ENCODE measurements around the gene OBP2A. TPM values are rescaled to one million over a fixed set of nuclear protein-coding genes. Genes with fewer than 3 reads are reported as not detected.

Gene OBP2A
- total RNA-seq, 4 donors from 2014 or later, result not detected

- Histone ChIP-seq H3K27ac (no peak overlapping the region), H3K4me1 (no peaks in the 10 kb centered on the region), H3K27me3 (no peaks in the 10 kb centered on the region), H3K36me3 (no peaks in the 10 kb centered on the region), H3K9me3 (peaks cover 0 to 2% (median 0%) of the 10 kb centered on the region in 4 donors), H3K4me3 (no peak overlapping the region)
- 72 to 77% methylated on average over 14 of the region's 14 CpGs for WGBS, 2 donors
- no peak for DNase-seq (ENCODE audit: low spot score in 2 of 2)
- TF ChIP-seq EP300 (IDR thresholded peaks at IDR 0.05) (no peak), POLR2A (IDR thresholded peaks at IDR 0.05) (no peak)
- TF ChIP-seq, protein P1, sequence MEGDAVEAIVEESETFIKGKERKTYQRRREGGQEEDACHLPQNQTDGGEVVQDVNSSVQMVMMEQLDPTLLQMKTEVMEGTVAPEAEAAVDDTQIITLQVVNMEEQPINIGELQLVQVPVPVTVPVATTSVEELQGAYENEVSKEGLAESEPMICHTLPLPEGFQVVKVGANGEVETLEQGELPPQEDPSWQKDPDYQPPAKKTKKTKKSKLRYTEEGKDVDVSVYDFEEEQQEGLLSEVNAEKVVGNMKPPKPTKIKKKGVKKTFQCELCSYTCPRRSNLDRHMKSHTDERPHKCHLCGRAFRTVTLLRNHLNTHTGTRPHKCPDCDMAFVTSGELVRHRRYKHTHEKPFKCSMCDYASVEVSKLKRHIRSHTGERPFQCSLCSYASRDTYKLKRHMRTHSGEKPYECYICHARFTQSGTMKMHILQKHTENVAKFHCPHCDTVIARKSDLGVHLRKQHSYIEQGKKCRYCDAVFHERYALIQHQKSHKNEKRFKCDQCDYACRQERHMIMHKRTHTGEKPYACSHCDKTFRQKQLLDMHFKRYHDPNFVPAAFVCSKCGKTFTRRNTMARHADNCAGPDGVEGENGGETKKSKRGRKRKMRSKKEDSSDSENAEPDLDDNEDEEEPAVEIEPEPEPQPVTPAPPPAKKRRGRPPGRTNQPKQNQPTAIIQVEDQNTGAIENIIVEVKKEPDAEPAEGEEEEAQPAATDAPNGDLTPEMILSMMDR (IDR thresholded peaks at IDR 0.05), result no peak
Measured at GRCh38 chr9:135574331-135574730, 28.4 kb downstream of the OBP2A start.

DNA sequence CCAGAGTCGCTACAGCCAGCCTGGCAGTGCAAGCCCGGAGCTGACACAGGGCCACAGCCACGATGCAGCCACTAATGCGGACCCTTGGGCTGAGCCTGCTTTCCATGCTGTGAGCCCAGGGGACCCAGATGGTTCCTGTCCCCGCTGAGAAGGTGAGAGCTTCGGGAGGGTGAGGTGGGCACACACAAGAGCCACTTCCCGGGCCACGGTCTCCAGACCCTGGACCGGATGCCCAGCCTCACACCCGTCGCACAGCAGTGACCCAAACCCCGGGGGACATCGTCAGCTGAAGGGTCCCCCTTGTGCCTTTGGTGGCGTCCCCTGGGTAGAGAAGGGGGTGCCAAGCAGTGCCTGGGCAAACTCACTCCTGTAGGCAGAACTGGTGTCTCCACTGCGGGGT lies 29.0 kb downstream of the OBP2A start:
- H3K36me3 ChIP-seq, result no peaks in the 10 kb centered on the region
- no peak for DNase-seq (ENCODE audit: low spot score in 2 of 2)
- H3K9me3 ChIP-seq, result no peaks in the 10 kb centered on the region
- no peak overlapping the region for H3K4me3 ChIP-seq
- no peaks in the 10 kb centered on the region for H3K27me3 ChIP-seq
- 87 to 90% methylated on average over 4 to 7 of the region's 15 CpGs for WGBS, 2 donors
- no peak for TF ChIP-seq POLR2A (IDR thresholded peaks at IDR 0.05)
- TF ChIP-seq EP300 (IDR thresholded peaks at IDR 0.05), result no peak
- TF ChIP-seq, protein P1 (IDR thresholded peaks at IDR 0.05), result no peak
- no peaks in the 10 kb centered on the region for H3K4me1 ChIP-seq
- H3K27ac ChIP-seq, result no peak overlapping the region

DNA sequence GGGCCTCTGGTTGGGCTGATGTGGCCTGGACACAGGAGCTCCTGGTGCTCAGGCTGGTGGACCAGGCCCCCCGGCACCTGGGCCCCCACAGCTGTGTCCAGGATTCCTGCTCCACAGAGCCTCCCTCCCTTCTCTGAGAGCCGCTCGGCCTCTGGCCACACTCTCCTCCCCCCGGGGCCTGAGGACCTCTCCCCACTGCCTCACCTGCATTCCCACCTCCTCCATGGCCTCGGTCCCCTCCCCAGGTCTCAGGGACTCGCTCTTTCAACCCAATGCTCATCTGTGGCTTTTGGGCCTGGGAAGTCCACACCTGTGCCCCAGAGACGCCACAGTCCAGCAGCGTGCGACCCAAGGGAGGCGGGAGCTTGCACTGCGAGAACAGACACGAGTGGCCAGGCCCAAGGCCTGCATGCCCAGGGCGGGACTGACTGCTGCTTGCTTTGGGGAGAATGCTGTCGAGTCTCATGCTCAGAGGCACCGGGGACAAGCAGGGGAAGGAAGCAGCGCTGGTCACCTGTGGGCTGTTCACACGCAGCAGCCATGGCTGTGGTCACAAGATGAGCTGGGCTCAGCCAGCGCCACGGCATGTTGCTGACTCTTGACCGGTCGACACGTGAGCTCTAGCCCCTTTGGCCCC lies 30.2 kb downstream of the OBP2A start:
- DNase-seq (ENCODE audit: low spot score in 2 of 2), result no peak
- no peak overlapping the region for H3K27ac ChIP-seq
- no peaks in the 10 kb centered on the region for H3K9me3 ChIP-seq
- WGBS, 2 donors, result 78 to 83% methylated on average over 14 to 22 of the region's 22 CpGs
- H3K27me3 ChIP-seq, result no peaks in the 10 kb centered on the region
- H3K36me3 ChIP-seq, result no peaks in the 10 kb centered on the region
- TF ChIP-seq, protein P1 (IDR thresholded peaks at IDR 0.05), result no peak
- no peak for TF ChIP-seq POLR2A (IDR thresholded peaks at IDR 0.05)
- TF ChIP-seq EP300 (IDR thresholded peaks at IDR 0.05), result no peak
- no peak overlapping the region for H3K4me3 ChIP-seq
- H3K4me1 ChIP-seq, result no peaks in the 10 kb centered on the region

DNA sequence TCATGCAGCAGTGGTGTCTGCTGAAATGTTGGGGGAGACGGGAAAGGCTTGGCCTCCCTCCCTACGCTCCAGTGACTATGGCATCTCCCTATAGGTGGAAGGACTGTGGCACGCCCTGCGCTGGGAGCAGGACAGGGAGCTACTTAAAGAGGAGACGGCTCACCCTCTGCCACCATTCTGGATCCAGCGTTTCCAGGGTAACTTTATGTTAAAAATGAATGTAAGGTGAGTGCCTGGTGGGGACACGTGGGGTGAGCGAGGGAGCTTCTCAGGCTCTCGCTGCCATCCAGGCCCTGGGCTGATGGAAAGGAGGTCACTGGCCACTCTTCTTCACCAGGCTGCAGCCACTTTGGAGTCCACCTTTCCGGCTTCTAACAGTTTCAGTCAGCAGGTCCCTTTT lies 31.3 kb downstream of the OBP2A start:
- no peak for DNase-seq (ENCODE audit: low spot score in 2 of 2)

GRCh38 chr9:135579356-135579755 lies 33.4 kb downstream of the OBP2A start:
- no peak overlapping the region for H3K4me3 ChIP-seq
- TF ChIP-seq POLR2A (IDR thresholded peaks at IDR 0.05), result no peak
- no peak for TF ChIP-seq EP300 (IDR thresholded peaks at IDR 0.05)
- TF ChIP-seq, protein P1 (IDR thresholded peaks at IDR 0.05), result no peak
- no peaks in the 10 kb centered on the region for H3K4me1 ChIP-seq
- H3K36me3 ChIP-seq, result no peaks in the 10 kb centered on the region
- H3K27ac ChIP-seq, result no peak overlapping the region
- WGBS, 2 donors, result 26 to 66% methylated on average over 2 of the region's 2 CpGs
- DNase-seq (ENCODE audit: low spot score in 2 of 2), result no peak
- no peaks in the 10 kb centered on the region for H3K9me3 ChIP-seq
- no peaks in the 10 kb centered on the region for H3K27me3 ChIP-seq

More for the DNA sequence above, 31.3 kb downstream of the OBP2A start:
- no peaks in the 10 kb centered on the region for H3K9me3 ChIP-seq
- H3K4me1 ChIP-seq, result no peaks in the 10 kb centered on the region
- H3K27me3 ChIP-seq, result no peaks in the 10 kb centered on the region
- H3K27ac ChIP-seq, result no peak overlapping the region
- no peaks in the 10 kb centered on the region for H3K36me3 ChIP-seq
- whole genome bisulfite sequencing, 2 donors, result 83 to 94% methylated on average over 10 of the region's 10 CpGs
- no peak overlapping the region for H3K4me3 ChIP-seq
- TF ChIP-seq POLR2A (IDR thresholded peaks at IDR 0.05) (no peak), EP300 (IDR thresholded peaks at IDR 0.05) (no peak)
- TF ChIP-seq, protein P1 (IDR thresholded peaks at IDR 0.05), result no peak

All from tibial nerve (tissue), 4 donors.